Heart left ventricle (tissue), 16 donors: ENCODE measurements around the gene GALNT9. TPM values are rescaled to one million over a fixed set of nuclear protein-coding genes. Genes with fewer than 3 reads are reported as not detected.

Experiments
- ATAC-seq, 4 donors: fragments of 200-7000 bp; cut with Tn5 transposase; one replicate each; pipeline ENCODE4 v1.9.1; 2020 to 2022; ENCODE audit warnings: moderate library complexity in 4 of 4, mild to moderate bottlenecking in 3 of 4, moderate number of reproducible peaks in 1 of 4
- DNase-seq, 5 donors: peaks; one replicate each; pipeline ENCODE4 v3.0.0-alpha.2; 2020
- H3K27ac ChIP-seq, 12 donors: fragments of 200-600 bp; sonication (generic) in 4 of 12; one replicate each; pipeline versions ENCODE4 v1.5.0 to v1.8.0; 2016 to 2022; ENCODE audit warnings: mild to moderate bottlenecking in 2 of 12
- H3K27me3 ChIP-seq, 9 donors: fragments of 200-600 bp; sonication (generic) in 2 of 9; one replicate each; pipeline versions ENCODE4 v1.5.1 to v1.8.0; 2016 to 2022; ENCODE audit warnings: mild to moderate bottlenecking in 3 of 9
- H3K36me3 ChIP-seq, 9 donors: fragments of 200-600 bp; sonication (generic) in 2 of 9; one replicate each; pipeline versions ENCODE4 v1.5.0 to v1.8.0; 2018 to 2022; ENCODE audit warnings: mild to moderate bottlenecking in 2 of 9
- H3K4me1 ChIP-seq, 12 donors: fragments of 200-600 bp; sonication (generic) in 4 of 12; one replicate each; pipeline versions ENCODE4 v1.5.0 to v1.8.0; 2016 to 2022; ENCODE audit warnings: mild to moderate bottlenecking in 3 of 12
- H3K4me3 ChIP-seq, 12 donors: fragments of 200-600 bp; sonication (generic) in 4 of 12; one replicate each; pipeline versions ENCODE4 v1.5.0 to v1.8.0; 2017 to 2022; ENCODE audit warnings: mild to moderate bottlenecking in 9 of 12, moderate library complexity in 4 of 12
- H3K9me3 ChIP-seq, 12 donors: fragments of 200-600 bp; sonication (generic) in 4 of 12; one replicate each; pipeline versions ENCODE4 v1.5.0 to v1.8.0; 2016 to 2022; ENCODE audit warnings: mild to moderate bottlenecking in 1 of 12
- CTCF ChIP-seq, 12 donors: fragments of 200-600 bp; sonication (generic) in 4 of 12; IDR thresholded peaks; one replicate each; pipeline versions ENCODE4 v1.5.0 to v1.8.0; 2018 to 2022; ENCODE audit warnings: antibody characterized with exemption in 12 of 12, mild to moderate bottlenecking in 5 of 12
- POLR2A ChIP-seq, 2 donors: fragments of 450-650 bp; IDR thresholded peaks; one replicate each; pipeline ENCODE4 v1.6.1; 2017; ENCODE audit warnings: antibody characterized with exemption in 2 of 2, mild to moderate bottlenecking in 2 of 2, moderate library complexity in 2 of 2
- WGBS, 4 donors: extraction: QIAGEN DNeasy Blood & Tissue Kit in 2 of 4; methylation state at CpG; one replicate each; pipeline versions ENCODE4 v1.1.5 to v1.1.7; 2013 to 2018; 5-methylcytosine and 5-hydroxymethylcytosine counted together
- intact Hi-C, 10 donors: fragments of 100-400 bp; cut with DNase I; formaldehyde crosslinking; loops; one replicate each; pipeline versions ENCODE4 v1.11.1 to v1.14.2; 2022
- polyA plus RNA-seq, 2 donors: library from polyadenylated mRNA; stranded (reverse); fragments of 200-250 nt; gene quantifications; one replicate each; pipeline ENCODE4 v1.2.3, GENCODE V29; 2013
- total RNA-seq, 9 donors: library from RNA; depleted of rRNA in 2 of 9; stranded (reverse); fragments of >200 nt in 2 of 9; fragmentation: NEBNext Ultra II Directional in 3 of 9; extraction: Animal tissue kit (Norgen Biotek cat#: 25700) in 3 of 9; gene quantifications; one replicate each; pipeline versions ENCODE4 v1.1.0 to v1.2.4, GENCODE V29; 2016 to 2023
- donor health status: ischemic (EF 13 %, LVEDD 7.1; RV severe dilation, severe dysfunction).
- donor health status: healthy with polysubstance abuse.
- donor health status: DM: no; HTN: yes; CAD: no.
- donor health status: DM: no; HTN: no; CAD: no.
- donor health status: ischemic (EF 25% LVEDD 6.9; RV normal size, moderate dysfunction).
- donor health status: ischemic (EF 25% LVEDD 5.7; RV mildly dilated, moderate dysfunction).
- donor health status: healthy.
- donor health status: DM: yes; HTN: yes; CAD: no.
- donor health status: ischemic (EF 35%, LVEDD 5.7; RV mildly dilated, moderate dysfunction).
- donor health status: nonischemic (EF 11% LVEDD 7.7; RV severe dilation, severe dysfunction).
- donor health status: DM: yes; HTN: yes; CAD: no.
- donor health status: PGD.
- donor health status: ischemic (EF 29% LVEDD 5.4; RV normal size, mild dysfunction).
- donor health status: nonischemic (EF 23%, LVEDD 6.1; RV moderate dilation, normal function).

The GALNT9 gene
- total and polyA plus RNA-seq, 11 donors: 10.3 TPM; not detected in 10

GRCh38 chr12:132235116-132235820 lies 94.1 kb downstream of the GALNT9 start:
- peaks cover 0 to 9% (median 0%) of the 10 kb centered on the region in 9 donors for H3K27me3 ChIP-seq
- DNase-seq (peak in 1 of 5 donors; percentile 9), ATAC-seq (no peak)
- H3K36me3 ChIP-seq: no peaks in the 10 kb centered on the region
- WGBS, 4 donors: 83 to 91% (median 87%) methylated on average over 14 to 25 of the region's 25 CpGs
- H3K27ac ChIP-seq: no peak overlapping the region
- H3K4me1 ChIP-seq: no peaks in the 10 kb centered on the region
- intact Hi-C loops: no loop called here
- no peak overlapping the region for H3K4me3 ChIP-seq
- no peaks in the 10 kb centered on the region for H3K9me3 ChIP-seq
- no peak for TF ChIP-seq CTCF (IDR thresholded peaks at IDR 0.05)
- no peak for TF ChIP-seq POLR2A (IDR thresholded peaks at IDR 0.05)

GRCh38 chr12:132230381-132230780 lies 99.0 kb downstream of the GALNT9 start:
- 86 to 93% (median 88%) methylated on average over 21 to 22 of the region's 22 CpGs for WGBS, 4 donors
- peaks cover 10 to 40% (median 19%) of the 10 kb centered on the region in 9 donors for H3K27me3 ChIP-seq
- H3K27ac ChIP-seq: no peak overlapping the region

GRCh38 chr12:132229926-132230325 lies 99.5 kb downstream of the GALNT9 start:
- ATAC-seq (no peak), DNase-seq (peak in 1 of 5 donors; percentile 45)
- intact Hi-C loops: no loop called here
- Histone ChIP-seq H3K9me3 (no peaks in the 10 kb centered on the region), H3K36me3 (no peaks in the 10 kb centered on the region), H3K4me3 (no peak overlapping the region), H3K27me3 (peaks cover 10 to 40% (median 19%) of the 10 kb centered on the region in 9 donors), H3K27ac (no peak overlapping the region), H3K4me1 (no peaks in the 10 kb centered on the region)
- 87 to 92% (median 88%) methylated on average over 15 to 17 of the region's 17 CpGs for WGBS, 4 donors
- TF ChIP-seq POLR2A (IDR thresholded peaks at IDR 0.05): no peak
- TF ChIP-seq CTCF (IDR thresholded peaks at IDR 0.05): no peak

More at GRCh38 chr12:132230381-132230780, 99.0 kb downstream of the GALNT9 start:
- H3K4me3 ChIP-seq: no peak overlapping the region
- DNase-seq: peak in 2 of 5 donors; percentile 4 to 33
- H3K4me1 ChIP-seq: no peaks in the 10 kb centered on the region
- intact Hi-C loops: no loop called here
- no peak for TF ChIP-seq POLR2A (IDR thresholded peaks at IDR 0.05)
- no peak for TF ChIP-seq CTCF (IDR thresholded peaks at IDR 0.05)
- no peaks in the 10 kb centered on the region for H3K9me3 ChIP-seq
- no peak for ATAC-seq
- no peaks in the 10 kb centered on the region for H3K36me3 ChIP-seq

GRCh38 chr12:132229193-132229760 lies 100.1 kb downstream of the GALNT9 start:
- H3K27ac ChIP-seq: no peak overlapping the region
- WGBS, 4 donors: 82 to 91% (median 84%) methylated on average over 26 to 29 of the region's 29 CpGs
- peaks cover 10 to 40% (median 19%) of the 10 kb centered on the region in 9 donors for H3K27me3 ChIP-seq
- H3K9me3 ChIP-seq: no peaks in the 10 kb centered on the region
- DNase-seq (peak in 1 of 5 donors; percentile 30), ATAC-seq (no peak)
- no peak overlapping the region for H3K4me3 ChIP-seq
- TF ChIP-seq POLR2A (IDR thresholded peaks at IDR 0.05) (no peak), CTCF (IDR thresholded peaks at IDR 0.05) (no peak)
- no peaks in the 10 kb centered on the region for H3K4me1 ChIP-seq
- H3K36me3 ChIP-seq: no peaks in the 10 kb centered on the region
- intact Hi-C loops: no loop called here
